Activated CD4-positive, alpha-beta T cell treated with anti-CD3 and anti-CD28 coated beads, Interleukin-2, amount 50 U/mL, for 48 hours (primary cell): ENCODE measurements around the gene NR2F2.

Experiments
- DNase-seq, 2 experiments: peaks; one replicate each; pipeline ENCODE4 v3.0.0-alpha.2; 2020

Gene NR2F2

GRCh38 chr15:96333131-96334016 is 2.9 kb downstream of the NR2F2 start:
- no peak for DNase-seq

- DNase-seq = no peak
These were observed 3.7 kb downstream of the NR2F2 start for GRCh38 chr15:96334017-96334704.

GRCh38 chr15:96334705-96335410 is 4.4 kb downstream of the NR2F2 start:
- no peak for DNase-seq

GRCh38 chr15:96335411-96336024 is 5.0 kb downstream of the NR2F2 start:
- no peak for DNase-seq

GRCh38 chr15:96336108-96336595 is 5.7 kb downstream of the NR2F2 start:
- no peak for DNase-seq

GRCh38 chr15:96336596-96337364 is 6.3 kb downstream of the NR2F2 start:
- no peak for DNase-seq

- no peak for DNase-seq
These were observed 7.0 kb downstream of the NR2F2 start for GRCh38 chr15:96337365-96338023.

- DNase-seq = no peak
These were observed 7.7 kb downstream of the NR2F2 start for GRCh38 chr15:96338074-96338765.

- no peak for DNase-seq
These were observed 8.5 kb downstream of the NR2F2 start for GRCh38 chr15:96338766-96339618.

- no peak for DNase-seq
These were observed 9.3 kb downstream of the NR2F2 start for GRCh38 chr15:96339619-96340347.

GRCh38 chr15:96340348-96340597 is 9.8 kb downstream of the NR2F2 start:
- DNase-seq = no peak

- DNase-seq = no peak
These were observed 10.4 kb downstream of the NR2F2 start for GRCh38 chr15:96340598-96341512.

GRCh38 chr15:96341513-96342405 is 11.3 kb downstream of the NR2F2 start:
- DNase-seq = no peak

- DNase-seq = no peak
These were observed 12.1 kb downstream of the NR2F2 start for GRCh38 chr15:96342406-96343112.

- DNase-seq = no peak
These were observed 12.9 kb downstream of the NR2F2 start for GRCh38 chr15:96343113-96344059.
